ENCODE measurements around the gene TOGARAM2. TPM values are rescaled to one million over a fixed set of nuclear protein-coding genes. Genes with fewer than 3 reads are reported as not detected.
A peak's percentile ranks its signal among the peaks of the same experiment; 100 is the strongest.

TOGARAM2 gene
- total and polyA plus RNA-seq, 2 of the 13 experiments (the other 11 are each of a cell fraction or from before 2014, with no cell fraction given), result under 0.01 to 0.05 TPM

DNA sequence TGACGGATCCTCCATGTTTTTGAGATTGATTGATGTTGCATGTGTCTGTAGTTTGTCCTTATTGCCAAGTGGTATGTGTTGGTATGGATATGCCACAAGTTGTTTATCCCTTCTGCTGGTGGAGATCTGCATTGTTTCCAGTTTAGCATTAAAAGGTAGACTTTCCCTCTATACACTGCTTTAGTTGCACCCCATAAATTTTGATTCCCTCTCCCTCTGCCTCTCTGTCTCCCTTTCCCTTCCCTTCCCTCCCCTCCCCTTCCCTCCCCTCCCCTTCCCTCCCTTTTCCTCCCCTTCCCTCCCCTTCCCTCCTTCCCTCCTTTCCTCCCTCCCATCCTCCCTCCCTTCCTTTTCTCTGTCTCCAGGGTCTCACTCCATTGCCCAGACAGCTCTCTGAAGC, 18.6 kb upstream of the TOGARAM2 start:
- no peak for TF ChIP-seq ZFX (CRISPR knock-in tag; IDR thresholded peaks at IDR 0.05; ENCODE audit: low read depth)
- no peak for TF ChIP-seq ATM (IDR thresholded peaks at IDR 0.05; ENCODE audit: borderline replicate concordance)
- peak; percentile 76 for TF ChIP-seq PCBP2 (optimal IDR thresholded peaks at IDR 0.05; ENCODE audit: low read depth, low read length, poor library complexity, severe bottlenecking)
- TF ChIP-seq, protein P1, sequence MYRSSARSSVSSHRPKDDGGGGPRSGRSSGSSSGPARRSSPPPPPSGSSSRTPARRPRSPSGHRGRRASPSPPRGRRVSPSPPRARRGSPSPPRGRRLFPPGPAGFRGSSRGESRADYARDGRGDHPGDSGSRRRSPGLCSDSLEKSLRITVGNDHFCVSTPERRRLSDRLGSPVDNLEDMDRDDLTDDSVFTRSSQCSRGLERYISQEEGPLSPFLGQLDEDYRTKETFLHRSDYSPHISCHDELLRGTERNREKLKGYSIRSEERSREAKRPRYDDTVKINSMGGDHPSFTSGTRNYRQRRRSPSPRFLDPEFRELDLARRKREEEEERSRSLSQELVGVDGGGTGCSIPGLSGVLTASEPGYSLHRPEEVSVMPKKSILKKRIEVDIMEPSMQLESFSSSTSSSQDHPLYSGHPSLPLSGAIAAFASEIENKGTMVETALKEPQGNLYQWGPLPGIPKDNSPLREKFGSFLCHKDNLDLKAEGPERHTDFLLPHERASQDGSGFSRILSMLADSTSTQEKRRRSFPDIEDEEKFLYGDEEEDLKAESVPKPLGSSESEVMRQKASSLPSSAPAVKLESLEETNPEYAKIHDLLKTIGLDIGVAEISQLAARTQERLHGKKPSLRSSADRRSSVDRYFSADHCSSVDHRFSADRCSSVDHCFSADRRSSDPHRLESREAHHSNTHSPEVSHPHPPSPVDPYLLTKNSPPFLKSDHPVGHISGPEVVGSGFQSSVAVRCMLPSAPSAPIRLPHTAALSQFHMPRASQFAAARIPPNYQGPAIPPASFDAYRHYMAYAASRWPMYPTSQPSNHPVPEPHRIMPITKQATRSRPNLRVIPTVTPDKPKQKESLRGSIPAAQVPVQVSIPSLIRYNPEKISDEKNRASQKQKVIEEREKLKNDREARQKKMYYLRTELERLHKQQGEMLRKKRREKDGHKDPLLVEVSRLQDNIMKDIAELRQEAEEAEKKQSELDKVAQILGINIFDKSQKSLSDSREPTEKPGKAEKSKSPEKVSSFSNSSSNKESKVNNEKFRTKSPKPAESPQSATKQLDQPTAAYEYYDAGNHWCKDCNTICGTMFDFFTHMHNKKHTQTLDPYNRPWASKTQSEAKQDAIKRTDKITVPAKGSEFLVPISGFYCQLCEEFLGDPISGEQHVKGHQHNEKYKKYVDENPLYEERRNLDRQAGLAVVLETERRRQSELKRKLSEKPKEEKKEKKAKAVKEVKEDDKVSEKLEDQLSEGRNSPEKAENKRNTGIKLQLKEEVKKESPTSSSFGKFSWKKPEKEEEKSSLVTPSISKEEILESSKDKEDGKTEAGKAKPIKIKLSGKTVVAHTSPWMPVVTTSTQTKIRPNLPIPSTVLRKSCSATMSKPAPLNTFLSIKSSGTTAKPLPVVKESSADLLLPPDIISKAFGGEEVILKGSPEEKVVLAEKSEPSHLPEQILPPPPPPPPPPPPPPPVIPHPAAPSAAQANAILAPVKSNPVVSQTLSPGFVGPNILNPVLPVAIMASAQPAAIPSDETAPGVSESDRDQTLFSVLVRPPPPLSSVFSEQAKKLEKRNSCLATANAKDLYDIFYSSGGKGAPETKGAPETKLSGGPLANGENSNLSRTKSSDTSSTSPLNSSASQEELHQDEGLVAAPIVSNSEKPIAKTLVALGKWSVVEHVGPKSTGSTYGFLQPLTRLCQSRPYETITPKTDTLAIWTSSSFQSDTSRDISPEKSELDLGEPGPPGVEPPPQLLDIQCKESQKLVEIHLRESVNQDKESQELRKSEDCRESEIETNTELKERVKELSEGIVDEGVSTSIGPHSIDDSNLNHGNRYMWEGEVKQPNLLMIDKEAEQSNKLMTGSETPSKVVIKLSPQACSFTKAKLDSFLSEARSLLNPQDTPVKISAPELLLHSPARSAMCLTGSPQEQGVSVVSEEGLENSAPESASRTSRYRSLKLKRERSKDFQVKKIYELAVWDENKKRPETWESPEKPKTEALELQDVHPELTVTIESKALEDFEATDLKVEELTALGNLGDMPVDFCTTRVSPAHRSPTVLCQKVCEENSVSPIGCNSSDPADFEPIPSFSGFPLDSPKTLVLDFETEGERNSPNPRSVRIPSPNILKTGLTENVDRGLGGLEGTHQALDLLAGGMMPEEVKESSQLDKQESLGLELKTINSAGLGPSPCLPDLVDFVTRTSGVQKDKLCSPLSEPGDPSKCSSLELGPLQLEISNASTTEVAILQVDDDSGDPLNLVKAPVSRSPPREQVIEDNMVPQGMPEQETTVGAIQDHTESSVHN (CRISPR knock-in tag; IDR thresholded peaks at IDR 0.05), result no peak
- peak; percentile 74 for TF ChIP-seq HNRNPK (IDR thresholded peaks at IDR 0.05; ENCODE audit: low read depth, low read length, poor library complexity, severe bottlenecking)

More for the DNA sequence above, 18.6 kb upstream of the TOGARAM2 start:
- Histone ChIP-seq H3K27me3 (ENCODE audit: control insufficient read depth in 1 of 2, insufficient read depth in 2 of 2, low read length in 2 of 2) (peaks cover 0 to 8% of the 10 kb centered on the region in 2 experiments; a peak in 3 of 5 replicates), H2AFZ (ENCODE audit: low read length) (no peak overlapping the region), H3K9me3 (ENCODE audit: low read length) (no peaks in the 10 kb centered on the region), H4K20me1 (ENCODE audit: insufficient read depth, low read length) (no peaks in the 10 kb centered on the region), H3K4me1 (ENCODE audit: insufficient read depth, low read length) (no peaks in the 10 kb centered on the region), H3K36me3 (replicated peaks in 1 of 2; ENCODE audit: control insufficient read depth in 1 of 2, insufficient read depth in 2 of 2, low read length in 2 of 2) (no peaks in the 10 kb centered on the region), H3K4me3 (replicated peaks in 1 of 3; ENCODE audit: insufficient read depth in 1 of 3, low read depth in 2 of 3, low read length in 3 of 3) (no peak overlapping the region), H3K4me2 (ENCODE audit: low read depth, low read length) (no peak overlapping the region), H3K27ac (ENCODE audit: extremely low read length, insufficient read depth, low read length) (no peak overlapping the region), H3K9ac (ENCODE audit: insufficient read depth, low read depth, low read length) (no peak overlapping the region), H3K79me2 (ENCODE audit: insufficient read depth, low read length) (no peaks in the 10 kb centered on the region)
- ATAC-seq (no peak), FAIRE-seq (no peak), DNase-seq (ENCODE audit: low spot score) (no peak)
- ChIA-PET CTCF (ENCODE audit: low intra/inter-chr PET ratio, low total read pairs) (no interaction called here), POLR2A (no interaction called here)
- in situ Hi-C loops (cut with HindIII; ENCODE audit: extremely low pct_ligation_motif_present, low pct_unique_long_range_greater_than_20kb) (loop anchor here (25.0 kb wide), 1 partner anchor 1100 kb away; no protein-coding TSS in a partner anchor), intact Hi-C loops (cut with micrococcal nuclease; ENCODE audit: unreplicated experiment) (no loop called here)
- WGBS (ENCODE audit: low lambda C conversion rate), result 10% methylated on average over 1 of the region's 1 CpG
- no TSS peak for BruUV-seq (replicated peaks)

Data from HepG2 (cell line).